HCT116 (cell line): ENCODE data around the gene HOXA11. TPM values are rescaled to one million over a fixed set of nuclear protein-coding genes. Genes with fewer than 3 reads are reported as not detected.

Experiments used
- ATAC-seq: fragments of 200-7000 bp; cut with Tn5 transposase; 2 replicates; pipeline ENCODE4 v1.9.1; 2020; ENCODE audit warnings: mild to moderate bottlenecking, moderate library complexity
- BruUV-seq: library from RNA; stranded (reverse); fragments of 400-500 nt; replicated peaks from 2 replicates; lab custom pipeline; 2021; lab: Mats Ljungman, UMichigan
- CTCF ChIA-PET: fragments of 300-600 bp; sonication (Branson Sonifier 250); formaldehyde crosslinking; loops from one replicate; lab custom pipeline; 2021; ENCODE audit warnings: antibody characterized with exemption; lab: Charles Lee
- POLR2A ChIA-PET: fragments of 300-600, 350-600 bp; sonication (Branson Sonifier 250); formaldehyde crosslinking; loops from one replicate; lab custom pipeline; 2021; ENCODE audit warnings: antibody characterized with exemption; lab: Charles Lee
- RAD21 ChIA-PET, 2 experiments: fragments of 300-600 bp; sonication (Branson Sonifier 250); formaldehyde crosslinking; loops; one replicate each; lab custom pipeline; 2023; ENCODE audit warnings: low total read pairs in 2 of 2; ENCODE audit not compliant: uncharacterized antibody in 2 of 2, unreplicated experiment in 2 of 2, low non-redundant PET in 1 of 2; lab: Charles Lee
- DNase-seq: peaks from one replicate; pipeline ENCODE4 v3.0.0-alpha.2; 2010; ENCODE audit warnings: low read depth, low spot score
- H2AFZ ChIP-seq: fragments of 200-600 bp; shearing (Covaris generic), sonication (generic); 2 replicates; pipeline ENCODE4 v1.6.1; 2017; ENCODE audit warnings: low read depth, mixed run types, mixed read lengths, antibody characterized with exemption, low read length; ENCODE audit not compliant: poor library complexity, severe bottlenecking
- H3K27ac ChIP-seq: 2 replicates; pipeline ENCODE4 v1.5.1; 2012; ENCODE audit warnings: low read depth, low read length
- H3K27me3 ChIP-seq: fragments of 200-600 bp; sonication (generic); 2 replicates; pipeline ENCODE4 v1.6.1; 2016; ENCODE audit warnings: mixed run types, low read length, mixed read lengths; ENCODE audit not compliant: insufficient read depth
- H3K36me3 ChIP-seq, 2 experiments: fragments of 200-500 bp in 1 of 2; fragments of 200-600 bp in 1 of 2; sonication (Bioruptor generic) in 1 of 2; sonication (generic) in 1 of 2; 2 replicates each; pipeline versions ENCODE4 v1.5.1 to v1.6.1; 2014 to 2016; ENCODE audit warnings: low read length in 2 of 2, inconsistent platforms in 1 of 2, mixed read lengths in 1 of 2, mixed run types in 1 of 2; ENCODE audit not compliant: insufficient read depth in 2 of 2, control insufficient read depth in 1 of 2
- H3K4me1 ChIP-seq, 2 experiments: fragments of 200-600 bp in 1 of 2; sonication (generic) in 1 of 2; 2 replicates each; pipeline versions ENCODE4 v1.5.1 to v1.6.1; 2012 to 2017; ENCODE audit warnings: low read length in 2 of 2, inconsistent platforms in 1 of 2, mild to moderate bottlenecking in 1 of 2, mixed read lengths in 1 of 2, mixed run types in 1 of 2, moderate library complexity in 1 of 2; ENCODE audit not compliant: insufficient read depth in 2 of 2, control insufficient read depth in 1 of 2
- H3K4me2 ChIP-seq: fragments of 200-600 bp; sonication (generic); 2 replicates; pipeline ENCODE4 v1.6.1; 2017; ENCODE audit warnings: mixed run types, low read length, mixed read lengths
- H3K4me3 ChIP-seq, 2 experiments: fragments of 200-600 bp in 1 of 2; sonication (generic) in 1 of 2; replicated peaks in 1 of 2; 2 replicates each; pipeline ENCODE4 v1.5.1; 2011 to 2016; ENCODE audit warnings: low read length in 2 of 2, control low read depth in 1 of 2, low read depth in 1 of 2, mild to moderate bottlenecking in 1 of 2, mixed read lengths in 1 of 2, mixed run types in 1 of 2
- H3K79me2 ChIP-seq: fragments of 200-600 bp; sonication (generic); 2 replicates; pipeline ENCODE4 v1.6.1; 2017; ENCODE audit warnings: mild to moderate bottlenecking, mixed run types, low read length, moderate library complexity, mixed read lengths; ENCODE audit not compliant: insufficient read depth
- H3K9ac ChIP-seq: fragments of 200-600 bp; sonication (generic); 2 replicates; pipeline ENCODE4 v1.6.1; 2016; ENCODE audit warnings: low read length, mixed read lengths
- H3K9me2 ChIP-seq: fragments of 200-600 bp; sonication (generic), shearing (Covaris generic); 2 replicates; pipeline ENCODE4 v1.6.1; 2017; ENCODE audit warnings: mixed run types, mild to moderate bottlenecking, moderate library complexity; ENCODE audit not compliant: insufficient read depth
- H3K9me3 ChIP-seq, 2 experiments: fragments of 200-500 bp in 1 of 2; fragments of 200-600 bp in 1 of 2; sonication (Bioruptor generic) in 1 of 2; sonication (generic) in 1 of 2; 2 replicates each; pipeline ENCODE4 v1.6.1; 2014 to 2017; ENCODE audit warnings: low read length in 2 of 2, mixed read lengths in 2 of 2, inconsistent platforms in 1 of 2, low read depth in 1 of 2, mild to moderate bottlenecking in 1 of 2, mixed run types in 1 of 2, moderate library complexity in 1 of 2; ENCODE audit not compliant: control insufficient read depth in 1 of 2, insufficient read depth in 1 of 2
- H4K20me1 ChIP-seq: fragments of 200-600 bp; sonication (generic), shearing (Covaris generic); 2 replicates; pipeline ENCODE4 v1.6.1; 2017; ENCODE audit warnings: mixed run types, mild to moderate bottlenecking, moderate library complexity; ENCODE audit not compliant: insufficient read depth
- CBX3 ChIP-seq: IDR thresholded peaks from 2 replicates; pipeline ENCODE4 v1.6.1; 2012; ENCODE audit warnings: low read depth
- CEBPB ChIP-seq: IDR thresholded peaks from 2 replicates; pipeline ENCODE4 v1.6.1; 2012; ENCODE audit warnings: low read depth
- EGR1 ChIP-seq: IDR thresholded peaks from 2 replicates; pipeline ENCODE4 v1.6.1; 2012; ENCODE audit warnings: low read depth
- EZH2 ChIP-seq: fragments of 200-600 bp; sonication (generic); IDR thresholded peaks from 2 replicates; pipeline ENCODE4 v1.6.1; 2017; ENCODE audit warnings: antibody characterized with exemption, mixed run types
- EZH2phosphoT487 ChIP-seq: fragments of 200-600 bp; IDR thresholded peaks from 2 replicates; pipeline ENCODE4 v1.6.1; 2018; ENCODE audit warnings: antibody characterized with exemption, borderline replicate concordance
- JUND ChIP-seq: IDR thresholded peaks from 2 replicates; pipeline ENCODE4 v1.6.1; 2012
- POLR2A ChIP-seq: IDR thresholded peaks from 2 replicates; pipeline ENCODE4 v1.7.0; 2011; ENCODE audit warnings: borderline replicate concordance; ENCODE audit not compliant: insufficient read depth, insufficient read length; ENCODE audit errors: extremely low read depth
- REST ChIP-seq: IDR thresholded peaks from 2 replicates; pipeline ENCODE4 v1.6.1; 2012; ENCODE audit warnings: low read depth
- SIN3A ChIP-seq: IDR thresholded peaks from 2 replicates; pipeline ENCODE4 v1.6.1; 2012; ENCODE audit warnings: low read depth
- SRF ChIP-seq: IDR thresholded peaks from 2 replicates; pipeline ENCODE4 v1.6.1; 2012; ENCODE audit warnings: low read depth
- TCF7L2 ChIP-seq: IDR thresholded peaks from 2 replicates; pipeline ENCODE4 v1.7.0; 2011; ENCODE audit warnings: borderline replicate concordance, inconsistent platforms; ENCODE audit not compliant: insufficient read depth, insufficient read length; ENCODE audit errors: extremely low read depth
- intact Hi-C: fragments of 100-400 bp; cut with micrococcal nuclease; formaldehyde crosslinking; loops from 2 replicates; pipeline ENCODE4 v1.10.0; 2022
- total RNA-seq: library from RNA; stranded (reverse); gene quantifications from one replicate; pipeline ENCODE4 v1.2.1, GENCODE V29; 2021; ENCODE audit not compliant: unreplicated experiment

The HOXA11 gene
- total RNA-seq, 1 experiment from 2014 or later = 6.8 TPM

GRCh38 chr7:27189295-27189996 is 4.4 kb upstream of the HOXA11 start (continued):
- TF ChIP-seq EZH2phosphoT487 (no peak), EGR1 (no peak), POLR2A (no peak)

GRCh38 chr7:27188386-27189294 is 3.6 kb upstream of the HOXA11 start:
- peaks cover 11% of the 10 kb centered on the region; the same call in 1 of the 2 replicates for H3K79me2 ChIP-seq
- no peak overlapping the region for H3K4me3 ChIP-seq
- no TSS peak for BruUV-seq
- no peaks in the 10 kb centered on the region for H3K36me3 ChIP-seq
- POLR2A ChIA-PET = no interaction called here
- no peaks in the 10 kb centered on the region for H3K9me2 ChIP-seq
- H4K20me1 ChIP-seq = no peaks in the 10 kb centered on the region
- H3K27me3 ChIP-seq = no peaks in the 10 kb centered on the region
- H3K9ac ChIP-seq = no peak overlapping the region
- H3K27ac ChIP-seq = no peak overlapping the region
- CTCF ChIA-PET = interaction anchor here (2.2 kb wide), 1 partner anchor 9 kb away, joined by 9 read pairs; no protein-coding TSS in a partner anchor
- no peaks in the 10 kb centered on the region for H3K9me3 ChIP-seq
- ATAC-seq (no peak), DNase-seq (no peak)
- RAD21 ChIA-PET = no interaction called here
- intact Hi-C loops = no loop called here
- H3K4me1 ChIP-seq = peaks cover 4 to 14% of the 10 kb centered on the region in 2 experiments; a peak in 3 of 4 replicates
- TF ChIP-seq JUND (no peak), SIN3A (no peak), SRF (no peak), CEBPB (no peak), CBX3 (no peak), POLR2A (no peak), TCF7L2 (no peak), EZH2phosphoT487 (no peak), EZH2 (no peak), REST (no peak)
- H2AFZ ChIP-seq = no peak overlapping the region
- H3K4me2 ChIP-seq = no peak overlapping the region
